D721Med (cell line): ENCODE measurements around the gene CMIP.
A peak's percentile ranks its signal among the peaks of the same experiment; 100 is the strongest.

Experiments used
- DNase-seq: peaks from one replicate; pipeline ENCODE4 v3.0.0; 2011; ENCODE audit warnings: low spot score; ENCODE audit not compliant: insufficient read length
- FAIRE-seq: peaks from 2 replicates; lab custom pipeline; 2011; peaks lifted over from hg19 to GRCh38; lab: Jason Lieb, UNC
- TF ChIP-seq, protein P1 (sequence below): IDR thresholded peaks from 2 replicates; pipeline ENCODE4 v1.5.1; 2012; ENCODE audit warnings: mild to moderate bottlenecking, control low read depth; ENCODE audit not compliant: insufficient read depth; ENCODE audit errors: missing control alignments

The CMIP gene

DNA sequence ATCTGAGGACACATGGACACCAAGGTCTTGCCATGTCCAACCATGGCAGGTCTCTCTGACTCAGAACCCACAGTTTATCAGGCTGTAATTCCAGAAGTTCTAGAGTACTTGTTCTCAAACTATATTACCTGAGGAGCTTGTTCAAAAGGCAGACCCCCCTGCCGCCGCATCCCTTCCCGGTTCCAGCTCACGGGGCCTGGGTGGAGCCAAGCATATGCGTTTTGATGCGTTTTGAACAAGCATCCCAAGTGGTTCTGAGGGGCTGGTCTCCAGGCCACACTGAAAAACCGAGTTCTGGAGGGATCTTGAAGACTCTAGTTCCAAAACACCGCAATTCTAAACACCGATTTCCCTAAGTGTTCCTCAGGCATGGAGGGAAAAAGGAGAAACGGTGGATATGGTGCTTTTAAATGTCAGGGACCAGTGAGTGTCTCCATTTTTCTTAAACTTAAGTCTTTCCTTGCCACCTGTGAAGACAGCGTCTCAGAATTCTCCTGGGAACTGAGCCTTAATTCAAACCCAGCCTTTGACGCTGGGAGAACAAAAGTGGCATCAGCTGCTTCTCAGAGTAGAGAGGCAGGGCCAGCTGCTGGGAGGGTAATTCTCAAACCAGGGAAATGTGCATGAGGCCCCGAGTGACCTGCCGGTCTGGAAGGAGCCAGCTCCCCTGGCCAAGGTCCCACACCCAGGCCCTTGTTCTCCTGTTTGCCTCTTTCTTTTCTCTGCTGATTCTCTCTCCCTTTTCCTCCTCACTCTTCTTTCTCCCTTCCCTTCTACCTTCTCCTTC lies 250.1 kb downstream of the CMIP start:
- DNase-seq (no peak), FAIRE-seq (no peak)
- TF ChIP-seq, protein P1, sequence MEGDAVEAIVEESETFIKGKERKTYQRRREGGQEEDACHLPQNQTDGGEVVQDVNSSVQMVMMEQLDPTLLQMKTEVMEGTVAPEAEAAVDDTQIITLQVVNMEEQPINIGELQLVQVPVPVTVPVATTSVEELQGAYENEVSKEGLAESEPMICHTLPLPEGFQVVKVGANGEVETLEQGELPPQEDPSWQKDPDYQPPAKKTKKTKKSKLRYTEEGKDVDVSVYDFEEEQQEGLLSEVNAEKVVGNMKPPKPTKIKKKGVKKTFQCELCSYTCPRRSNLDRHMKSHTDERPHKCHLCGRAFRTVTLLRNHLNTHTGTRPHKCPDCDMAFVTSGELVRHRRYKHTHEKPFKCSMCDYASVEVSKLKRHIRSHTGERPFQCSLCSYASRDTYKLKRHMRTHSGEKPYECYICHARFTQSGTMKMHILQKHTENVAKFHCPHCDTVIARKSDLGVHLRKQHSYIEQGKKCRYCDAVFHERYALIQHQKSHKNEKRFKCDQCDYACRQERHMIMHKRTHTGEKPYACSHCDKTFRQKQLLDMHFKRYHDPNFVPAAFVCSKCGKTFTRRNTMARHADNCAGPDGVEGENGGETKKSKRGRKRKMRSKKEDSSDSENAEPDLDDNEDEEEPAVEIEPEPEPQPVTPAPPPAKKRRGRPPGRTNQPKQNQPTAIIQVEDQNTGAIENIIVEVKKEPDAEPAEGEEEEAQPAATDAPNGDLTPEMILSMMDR = no peak

DNA sequence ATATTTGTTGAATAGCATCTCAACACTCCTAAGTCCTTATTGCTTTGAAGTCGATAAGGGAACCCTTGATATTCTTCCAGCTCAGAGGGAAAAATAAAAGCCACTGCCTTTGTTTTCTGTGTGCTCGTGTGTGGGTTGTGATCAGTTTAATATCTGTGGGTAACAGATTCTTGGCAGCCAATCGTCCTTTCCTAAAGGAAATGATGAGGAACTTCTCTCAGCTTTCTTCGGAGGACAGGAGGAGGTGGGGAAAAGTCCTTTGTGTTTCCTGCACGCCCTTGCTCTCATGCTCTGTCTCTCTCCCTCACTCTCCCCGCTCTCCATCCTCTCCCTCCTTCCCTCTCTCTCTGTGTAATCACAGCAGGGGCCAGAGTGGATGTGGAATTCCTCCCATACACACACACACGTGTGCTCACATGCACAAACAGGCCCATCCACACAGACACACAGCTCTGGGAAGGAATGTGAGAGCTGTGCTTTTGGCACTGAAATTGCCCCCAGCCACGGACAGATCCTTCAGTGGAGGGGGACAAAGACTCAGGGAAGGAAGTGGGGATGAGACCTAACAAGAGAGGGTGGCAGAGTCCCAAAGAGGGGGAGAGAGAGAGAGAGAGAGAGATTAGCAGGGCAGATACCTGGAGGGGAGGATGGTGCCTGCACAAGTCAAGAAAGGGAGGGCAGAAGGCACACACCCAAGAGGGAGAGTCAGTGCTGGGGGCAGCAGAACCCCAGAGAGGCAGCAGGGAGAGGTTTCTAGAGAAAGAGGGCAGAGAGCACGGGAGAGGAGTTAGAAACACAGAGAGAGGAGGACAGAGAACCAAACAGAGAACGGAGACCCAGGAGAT lies 250.9 kb downstream of the CMIP start:
- FAIRE-seq (no peak), DNase-seq (no peak)
- TF ChIP-seq, protein P1 = no peak

DNA sequence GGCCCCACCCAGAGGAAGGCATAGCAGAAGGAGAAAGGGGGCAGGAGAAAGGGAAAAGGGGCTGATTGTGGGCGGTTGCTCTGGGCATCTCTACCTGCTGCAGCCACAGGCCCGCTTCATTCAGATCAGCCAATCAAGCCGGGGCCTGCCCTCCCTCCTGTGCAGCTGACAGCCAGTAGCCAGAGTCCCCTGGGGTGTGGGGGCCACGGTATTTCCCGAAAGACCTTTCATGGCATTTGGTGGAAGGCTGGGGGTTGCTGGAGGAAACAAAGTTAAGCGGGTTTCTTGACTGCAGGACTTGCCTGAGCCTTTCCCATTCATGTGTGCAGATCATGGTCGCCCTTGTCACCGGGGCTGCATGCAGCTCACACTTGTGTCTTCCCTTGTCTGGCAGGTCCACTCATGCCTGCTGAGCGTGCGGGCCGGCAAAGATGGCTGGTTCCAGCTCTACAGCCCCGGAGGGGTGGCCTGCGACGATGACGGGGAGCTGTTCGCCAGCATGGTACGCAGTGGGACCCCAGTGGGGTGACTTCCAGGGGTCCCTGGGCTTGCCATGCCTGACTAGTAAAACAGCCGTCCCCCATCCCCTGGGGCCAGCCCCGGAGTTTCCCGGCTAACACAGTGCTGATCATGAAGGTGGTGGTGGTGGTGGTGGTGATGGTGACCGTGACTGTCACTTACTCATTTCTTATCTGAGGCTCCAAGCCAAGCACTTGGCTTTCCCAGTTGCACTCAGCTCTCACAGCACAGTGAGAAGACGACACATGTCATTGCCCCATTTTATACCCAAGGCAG lies 251.8 kb downstream of the CMIP start:
- TF ChIP-seq, protein P1 = no peak
- no peak for DNase-seq
- FAIRE-seq = no peak

DNA sequence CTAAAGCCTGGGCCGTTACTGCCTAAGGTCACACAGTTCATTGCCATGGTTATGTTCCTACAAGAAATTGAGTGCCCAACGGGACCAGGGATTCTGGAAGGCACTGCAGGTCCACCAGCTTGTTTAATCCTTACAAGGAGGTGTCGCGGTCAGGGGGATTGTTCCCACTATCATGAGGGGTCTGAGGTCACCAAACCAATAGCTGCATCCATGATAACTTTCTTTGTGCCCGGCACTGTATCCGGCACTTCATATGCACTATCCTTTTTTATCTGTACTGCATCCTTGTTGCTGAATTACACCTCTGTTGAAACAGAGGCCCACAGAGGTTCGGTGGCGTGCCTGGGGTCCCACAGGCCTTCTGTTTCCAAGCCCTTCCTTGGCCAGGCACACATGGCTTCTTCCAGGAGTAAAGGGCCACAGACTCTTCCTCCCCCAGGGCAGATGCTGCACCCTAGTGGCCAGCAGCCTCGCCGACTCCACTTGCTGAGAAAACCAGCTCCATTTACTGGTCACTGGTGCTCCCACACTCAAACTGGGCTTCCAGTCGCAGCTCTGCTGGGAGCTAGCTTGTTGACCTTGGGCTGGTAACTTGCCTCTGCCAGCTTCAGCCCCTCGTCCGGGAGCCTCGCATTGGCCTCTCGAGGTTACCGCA lies 252.5 kb downstream of the CMIP start:
- TF ChIP-seq, protein P1 = peak; percentile 77
- no peak for DNase-seq
- no peak for FAIRE-seq

DNA sequence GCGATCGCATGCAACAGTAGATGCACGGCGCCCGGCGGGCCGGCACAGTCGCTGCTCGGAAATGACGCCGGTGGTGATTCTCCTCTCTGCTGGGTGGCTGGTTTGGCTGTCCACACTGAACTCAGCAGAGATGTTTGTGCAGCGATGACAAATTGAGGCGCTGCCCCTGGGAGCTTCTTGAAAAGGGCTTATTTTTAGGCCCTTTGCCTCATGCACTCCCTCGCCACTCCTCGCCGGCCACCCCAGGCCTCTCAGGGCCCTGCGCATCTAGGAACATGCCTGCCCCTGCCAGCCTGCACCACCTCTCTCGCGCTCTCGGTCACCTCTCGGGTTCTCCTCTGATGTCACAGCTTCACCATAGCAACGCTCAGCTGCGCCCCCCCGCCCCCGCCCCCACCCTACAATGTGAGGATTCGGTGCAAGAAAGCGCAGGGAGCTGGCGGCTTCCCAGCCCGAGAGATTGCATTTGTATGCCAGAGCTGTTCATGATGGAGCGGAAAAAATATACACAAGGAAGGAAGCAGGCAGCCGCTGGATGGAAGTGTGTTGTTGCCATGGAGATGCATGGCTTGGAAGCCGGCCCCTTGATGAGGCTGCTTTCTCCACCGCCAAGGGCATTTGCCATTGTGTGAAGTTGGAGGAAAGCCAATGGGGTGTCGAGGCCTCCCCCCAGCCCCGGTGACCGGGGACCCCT lies 253.2 kb downstream of the CMIP start:
- FAIRE-seq = no peak
- TF ChIP-seq, protein P1 = no peak
- DNase-seq = no peak

DNA sequence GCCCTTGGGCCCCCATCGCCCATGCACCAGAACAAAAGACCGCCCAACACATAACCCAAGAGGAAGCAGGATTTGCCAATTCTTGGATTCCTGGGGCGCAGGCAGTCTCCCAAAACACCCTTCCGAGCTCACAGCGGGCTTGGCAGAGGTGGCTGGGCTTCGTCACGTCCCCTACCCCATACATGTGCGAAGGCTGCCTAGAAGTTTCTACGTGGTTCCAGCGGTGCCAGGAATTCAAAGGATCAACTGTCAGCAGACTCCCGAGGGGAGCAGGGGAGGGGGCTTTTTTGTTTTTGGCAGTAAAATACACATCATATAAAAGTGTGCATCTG lies 253.7 kb downstream of the CMIP start:
- DNase-seq (no peak), FAIRE-seq (no peak)
- TF ChIP-seq, protein P1 = no peak
